ENCODE measurements around the gene NECTIN3.

The NECTIN3 gene

GRCh38 chr3:111210866-111211564 is 139.4 kb downstream of the NECTIN3 start:
- H3K9ac ChIP-seq (ENCODE audit: low read length), result no peak overlapping the region

DNA sequence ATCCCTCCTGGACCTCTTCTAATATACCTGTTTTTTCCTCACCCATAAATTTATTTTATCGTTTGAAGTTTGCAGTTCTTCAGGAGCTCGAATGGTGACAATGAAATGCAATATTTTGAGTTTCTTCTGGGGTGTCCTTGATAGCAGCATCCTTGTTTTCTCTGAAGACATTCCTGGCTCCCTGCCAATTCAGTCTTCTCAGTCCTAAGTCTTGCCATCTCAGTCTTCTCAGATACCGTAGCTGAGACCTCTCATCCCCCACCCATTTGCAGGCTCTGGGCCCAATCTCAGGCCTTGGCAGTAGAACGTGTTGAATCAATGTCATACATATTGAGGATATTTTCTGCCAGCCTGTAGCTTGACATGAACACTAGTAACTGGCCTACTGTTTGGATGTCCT is 140.9 kb downstream of the NECTIN3 start:
- Histone ChIP-seq H3K9ac (ENCODE audit: low read length) (no peak overlapping the region), H3K27me3 (ENCODE audit: control insufficient read depth, insufficient read depth, low read length) (no peaks in the 10 kb centered on the region), H3K36me3 (ENCODE audit: control insufficient read depth, low read depth, low read length) (no peaks in the 10 kb centered on the region), H3K4me3 (ENCODE audit: low read length) (no peak overlapping the region), H3K27ac (ENCODE audit: low read length) (no peak overlapping the region), H3K4me1 (ENCODE audit: control insufficient read depth, low read depth, low read length) (peaks cover 16% of the 10 kb centered on the region), H3K9me3 (ENCODE audit: control insufficient read depth, low read depth, low read length) (no peaks in the 10 kb centered on the region)

More at GRCh38 chr3:111210866-111211564, 139.4 kb downstream of the NECTIN3 start:
- peaks cover 16% of the 10 kb centered on the region for H3K4me1 ChIP-seq (ENCODE audit: control insufficient read depth, low read depth, low read length)
- H3K27me3 ChIP-seq (ENCODE audit: control insufficient read depth, insufficient read depth, low read length), result no peaks in the 10 kb centered on the region
- no peak overlapping the region for H3K4me3 ChIP-seq (ENCODE audit: low read length)
- H3K27ac ChIP-seq (ENCODE audit: low read length), result no peak overlapping the region
- no peaks in the 10 kb centered on the region for H3K36me3 ChIP-seq (ENCODE audit: control insufficient read depth, low read depth, low read length)
- no peaks in the 10 kb centered on the region for H3K9me3 ChIP-seq (ENCODE audit: control insufficient read depth, low read depth, low read length)

DNA sequence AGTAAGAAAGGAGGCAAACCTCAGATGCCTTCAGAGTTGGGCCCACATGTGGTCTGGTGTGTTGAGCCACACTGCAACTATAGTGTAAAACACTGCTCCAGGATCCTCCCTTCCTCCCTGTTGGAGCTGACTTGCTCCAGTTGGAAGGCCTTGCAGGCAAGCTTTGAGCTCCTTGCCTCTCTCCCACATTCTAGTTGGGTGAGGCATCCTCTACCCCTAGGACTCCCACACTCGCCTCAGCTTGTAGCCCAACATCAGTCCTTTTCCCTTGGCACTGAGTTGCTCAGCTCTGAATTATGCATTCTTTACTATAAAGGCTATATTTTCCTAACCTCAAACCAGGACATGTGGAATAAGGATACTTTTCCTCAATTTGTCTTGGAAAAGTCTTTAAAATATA is 143.9 kb downstream of the NECTIN3 start:
- H3K9me3 ChIP-seq (ENCODE audit: control insufficient read depth, low read depth, low read length), result no peaks in the 10 kb centered on the region
- no peaks in the 10 kb centered on the region for H3K27me3 ChIP-seq (ENCODE audit: control insufficient read depth, insufficient read depth, low read length)
- H3K9ac ChIP-seq (ENCODE audit: low read length), result no peak overlapping the region
- H3K4me3 ChIP-seq (ENCODE audit: low read length), result no peak overlapping the region
- H3K4me1 ChIP-seq (ENCODE audit: control insufficient read depth, low read depth, low read length), result peaks cover 12% of the 10 kb centered on the region
- H3K27ac ChIP-seq (ENCODE audit: low read length), result no peak overlapping the region
- H3K36me3 ChIP-seq (ENCODE audit: control insufficient read depth, low read depth, low read length), result no peaks in the 10 kb centered on the region

GRCh38 chr3:111218615-111219014 is 147.0 kb downstream of the NECTIN3 start:
- Histone ChIP-seq H3K4me1 (ENCODE audit: control insufficient read depth, low read depth, low read length) (no peaks in the 10 kb centered on the region), H3K4me3 (ENCODE audit: low read length) (no peak overlapping the region), H3K27ac (ENCODE audit: low read length) (no peak overlapping the region), H3K9me3 (ENCODE audit: control insufficient read depth, low read depth, low read length) (no peaks in the 10 kb centered on the region), H3K36me3 (ENCODE audit: control insufficient read depth, low read depth, low read length) (no peaks in the 10 kb centered on the region), H3K27me3 (ENCODE audit: control insufficient read depth, insufficient read depth, low read length) (no peaks in the 10 kb centered on the region), H3K9ac (ENCODE audit: low read length) (no peak overlapping the region)

- Histone ChIP-seq H3K9me3 (ENCODE audit: control insufficient read depth, low read depth, low read length) (peaks cover 4% of the 10 kb centered on the region), H3K27ac (ENCODE audit: low read length) (no peak overlapping the region)
Observed at GRCh38 chr3:111227216-111227615, 155.6 kb downstream of the NECTIN3 start.

DNA sequence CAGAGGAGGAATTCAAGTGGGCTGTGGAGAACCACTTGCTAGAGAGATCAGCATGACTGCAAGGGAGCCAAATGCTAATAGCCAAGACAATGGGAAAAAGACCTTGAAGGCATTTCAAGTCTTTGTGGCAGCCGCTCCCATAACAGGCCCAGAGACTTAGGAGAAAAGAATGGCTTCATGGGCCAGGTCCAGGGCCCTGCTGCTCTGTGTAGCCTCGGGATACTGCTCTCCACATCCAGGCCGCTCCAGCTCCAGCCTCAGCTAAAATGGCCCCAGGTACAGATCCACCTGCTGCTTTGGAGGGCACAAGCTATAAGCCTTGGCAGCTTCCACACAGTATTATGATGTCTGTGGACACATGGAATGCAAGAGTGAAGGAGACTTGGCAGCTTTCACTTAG is 157.7 kb downstream of the NECTIN3 start:
- no peak overlapping the region for H3K27ac ChIP-seq (ENCODE audit: low read length)

More at GRCh38 chr3:111227216-111227615, 155.6 kb downstream of the NECTIN3 start:
- Histone ChIP-seq H3K27me3 (ENCODE audit: control insufficient read depth, insufficient read depth, low read length) (no peaks in the 10 kb centered on the region), H3K9ac (ENCODE audit: low read length) (no peak overlapping the region), H3K4me3 (ENCODE audit: low read length) (no peak overlapping the region), H3K36me3 (ENCODE audit: control insufficient read depth, low read depth, low read length) (no peaks in the 10 kb centered on the region), H3K4me1 (ENCODE audit: control insufficient read depth, low read depth, low read length) (no peaks in the 10 kb centered on the region)

DNA sequence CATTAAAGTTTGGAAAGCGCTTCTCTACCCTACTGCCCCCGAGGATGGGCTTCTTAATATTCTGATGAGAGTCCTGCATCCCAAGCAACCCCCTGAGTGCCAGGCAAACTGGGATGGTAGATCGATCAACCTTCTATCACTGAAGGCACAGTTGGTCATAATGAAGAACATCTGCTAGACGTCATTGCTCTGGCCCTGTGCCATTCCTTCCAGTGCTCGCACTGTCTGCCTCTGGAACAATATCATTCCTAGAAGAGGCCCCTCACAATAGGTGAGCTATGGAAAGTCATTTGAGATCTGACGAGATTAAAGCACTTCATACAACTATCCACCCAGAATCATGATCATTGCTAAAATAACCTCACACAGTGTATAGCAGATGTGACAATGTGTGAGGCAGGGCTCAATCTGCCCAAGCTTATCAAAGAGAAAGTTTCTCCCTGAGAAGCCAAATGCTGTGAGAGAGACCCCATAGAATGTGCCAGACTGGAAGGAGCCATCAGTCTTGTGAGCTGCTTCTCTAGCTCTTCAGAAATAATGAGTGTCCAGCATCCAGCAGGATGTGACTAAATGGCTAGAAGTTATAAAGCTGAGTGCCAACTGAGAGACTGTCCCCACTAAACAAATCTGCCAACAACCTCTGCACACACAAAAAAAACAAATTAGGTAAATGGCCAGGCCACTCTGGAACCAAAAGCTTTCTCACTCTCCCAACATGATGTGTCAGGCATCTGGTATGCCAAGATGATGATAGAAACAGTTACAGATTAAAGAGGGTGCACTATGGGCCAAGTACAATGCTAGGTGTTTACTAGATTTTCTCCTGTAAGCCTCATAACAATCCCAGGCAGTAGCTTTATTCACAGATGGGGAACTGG is 165.5 kb downstream of the NECTIN3 start:
- H3K9ac ChIP-seq (ENCODE audit: low read length), result no peak overlapping the region
- H3K4me3 ChIP-seq (ENCODE audit: low read length), result no peak overlapping the region
- H3K9me3 ChIP-seq (ENCODE audit: control insufficient read depth, low read depth, low read length), result no peaks in the 10 kb centered on the region
- H3K4me1 ChIP-seq (ENCODE audit: control insufficient read depth, low read depth, low read length), result no peaks in the 10 kb centered on the region
- no peak overlapping the region for H3K27ac ChIP-seq (ENCODE audit: low read length)
- H3K36me3 ChIP-seq (ENCODE audit: control insufficient read depth, low read depth, low read length), result no peaks in the 10 kb centered on the region
- H3K27me3 ChIP-seq (ENCODE audit: control insufficient read depth, insufficient read depth, low read length), result no peaks in the 10 kb centered on the region

More for the DNA sequence above, 157.7 kb downstream of the NECTIN3 start:
- H3K4me3 ChIP-seq (ENCODE audit: low read length), result no peak overlapping the region
- no peaks in the 10 kb centered on the region for H3K36me3 ChIP-seq (ENCODE audit: control insufficient read depth, low read depth, low read length)
- no peak overlapping the region for H3K9ac ChIP-seq (ENCODE audit: low read length)
- H3K9me3 ChIP-seq (ENCODE audit: control insufficient read depth, low read depth, low read length), result peaks cover 4% of the 10 kb centered on the region
- no peaks in the 10 kb centered on the region for H3K27me3 ChIP-seq (ENCODE audit: control insufficient read depth, insufficient read depth, low read length)
- H3K4me1 ChIP-seq (ENCODE audit: control insufficient read depth, low read depth, low read length), result no peaks in the 10 kb centered on the region

GRCh38 chr3:111237946-111238345 is 166.3 kb downstream of the NECTIN3 start:
- Histone ChIP-seq H3K27ac (ENCODE audit: low read length) (no peak overlapping the region), H3K27me3 (ENCODE audit: control insufficient read depth, insufficient read depth, low read length) (no peaks in the 10 kb centered on the region)

GRCh38 chr3:111238885-111239284 is 167.3 kb downstream of the NECTIN3 start:
- no peaks in the 10 kb centered on the region for H3K27me3 ChIP-seq (ENCODE audit: control insufficient read depth, insufficient read depth, low read length)
- H3K4me1 ChIP-seq (ENCODE audit: control insufficient read depth, low read depth, low read length), result no peaks in the 10 kb centered on the region
- H3K27ac ChIP-seq (ENCODE audit: low read length), result no peak overlapping the region
- no peaks in the 10 kb centered on the region for H3K9me3 ChIP-seq (ENCODE audit: control insufficient read depth, low read depth, low read length)
- H3K9ac ChIP-seq (ENCODE audit: low read length), result no peak overlapping the region
- no peak overlapping the region for H3K4me3 ChIP-seq (ENCODE audit: low read length)
- no peaks in the 10 kb centered on the region for H3K36me3 ChIP-seq (ENCODE audit: control insufficient read depth, low read depth, low read length)

More at GRCh38 chr3:111237946-111238345, 166.3 kb downstream of the NECTIN3 start:
- no peaks in the 10 kb centered on the region for H3K9me3 ChIP-seq (ENCODE audit: control insufficient read depth, low read depth, low read length)
- no peak overlapping the region for H3K9ac ChIP-seq (ENCODE audit: low read length)
- no peaks in the 10 kb centered on the region for H3K36me3 ChIP-seq (ENCODE audit: control insufficient read depth, low read depth, low read length)
- H3K4me1 ChIP-seq (ENCODE audit: control insufficient read depth, low read depth, low read length), result no peaks in the 10 kb centered on the region
- no peak overlapping the region for H3K4me3 ChIP-seq (ENCODE audit: low read length)

- Histone ChIP-seq H3K4me1 (ENCODE audit: control insufficient read depth, low read depth, low read length) (no peaks in the 10 kb centered on the region), H3K27ac (ENCODE audit: low read length) (no peak overlapping the region), H3K9ac (ENCODE audit: low read length) (no peak overlapping the region), H3K36me3 (ENCODE audit: control insufficient read depth, low read depth, low read length) (no peaks in the 10 kb centered on the region), H3K4me3 (ENCODE audit: low read length) (no peak overlapping the region), H3K9me3 (ENCODE audit: control insufficient read depth, low read depth, low read length) (no peaks in the 10 kb centered on the region), H3K27me3 (ENCODE audit: control insufficient read depth, insufficient read depth, low read length) (no peaks in the 10 kb centered on the region)
Observed at GRCh38 chr3:111241960-111242359, 170.3 kb downstream of the NECTIN3 start.
